Type B pancreatic cell (in vitro differentiated cells): Measurements from ENCODE around the gene PIP5K1C. TPM values are rescaled to one million over a fixed set of nuclear protein-coding genes. Genes with fewer than 3 reads are reported as not detected.

ENCODE experiments used
- DNase-seq: peaks from one replicate; pipeline ENCODE4 v3.0.0; 2021; ENCODE audit warnings: mixed read lengths; ENCODE audit not compliant: unreplicated experiment; ENCODE audit errors: extremely low spot score
- H3K27ac Mint-ChIP-seq: 2 replicates; pipeline ENCODE4 v1.8.0; 2021; ENCODE audit warnings: mild to moderate bottlenecking, mixed read lengths
- H3K27me3 Mint-ChIP-seq: 2 replicates; pipeline ENCODE4 v1.8.0; 2021; ENCODE audit warnings: mixed read lengths
- H3K36me3 Mint-ChIP-seq: 2 replicates; pipeline ENCODE4 v1.8.0; 2021; ENCODE audit warnings: mixed read lengths
- H3K4me1 Mint-ChIP-seq: one replicate; pipeline ENCODE4 v1.8.0; 2021; ENCODE audit warnings: mixed read lengths; ENCODE audit not compliant: unreplicated experiment
- H3K4me3 Mint-ChIP-seq: 2 replicates; pipeline ENCODE4 v1.8.0; 2021; ENCODE audit warnings: mild to moderate bottlenecking, mixed read lengths
- H3K9me3 Mint-ChIP-seq: 2 replicates; pipeline ENCODE4 v1.8.0; 2021; ENCODE audit warnings: mixed read lengths
- total RNA-seq: library from RNA; stranded (reverse); gene quantifications from 2 replicates; pipeline ENCODE4 v1.2.1, GENCODE V29; 2021; ENCODE audit warnings: low replicate concordance
- TF ChIP-seq, protein P1 (sequence below): fragments of 200-600 bp; sonication (generic); conservative IDR thresholded peaks from 2 replicates; pipeline ENCODE4 v1.5.0; 2021; ENCODE audit warnings: antibody characterized with exemption, mild to moderate bottlenecking

The PIP5K1C gene
- total RNA-seq, 1 donor from 2014 or later, result 44.5 TPM

DNA sequence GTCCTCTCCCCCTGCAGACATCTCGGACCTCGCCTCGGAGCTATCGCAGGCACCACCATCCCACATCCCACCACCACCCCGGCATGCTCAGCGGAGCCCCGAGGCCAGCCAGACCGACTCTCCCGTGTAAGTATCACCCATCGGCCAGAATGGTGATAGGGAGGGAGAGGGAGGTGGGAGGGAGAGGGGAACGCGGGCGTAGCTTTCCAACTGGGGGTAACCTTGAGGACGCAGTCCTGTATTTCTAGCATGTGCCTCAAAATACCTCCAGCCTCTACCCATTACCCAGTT, 34.0 kb upstream of the PIP5K1C start:
- Mint-ChIP-seq H3K27me3 (no peaks in the 10 kb centered on the region), H3K9me3 (no peaks in the 10 kb centered on the region), H3K27ac (no peak overlapping the region), H3K4me1 (no peaks in the 10 kb centered on the region), H3K36me3 (no peaks in the 10 kb centered on the region), H3K4me3 (no peak overlapping the region)
- no peak for DNase-seq
- TF ChIP-seq, protein P1, sequence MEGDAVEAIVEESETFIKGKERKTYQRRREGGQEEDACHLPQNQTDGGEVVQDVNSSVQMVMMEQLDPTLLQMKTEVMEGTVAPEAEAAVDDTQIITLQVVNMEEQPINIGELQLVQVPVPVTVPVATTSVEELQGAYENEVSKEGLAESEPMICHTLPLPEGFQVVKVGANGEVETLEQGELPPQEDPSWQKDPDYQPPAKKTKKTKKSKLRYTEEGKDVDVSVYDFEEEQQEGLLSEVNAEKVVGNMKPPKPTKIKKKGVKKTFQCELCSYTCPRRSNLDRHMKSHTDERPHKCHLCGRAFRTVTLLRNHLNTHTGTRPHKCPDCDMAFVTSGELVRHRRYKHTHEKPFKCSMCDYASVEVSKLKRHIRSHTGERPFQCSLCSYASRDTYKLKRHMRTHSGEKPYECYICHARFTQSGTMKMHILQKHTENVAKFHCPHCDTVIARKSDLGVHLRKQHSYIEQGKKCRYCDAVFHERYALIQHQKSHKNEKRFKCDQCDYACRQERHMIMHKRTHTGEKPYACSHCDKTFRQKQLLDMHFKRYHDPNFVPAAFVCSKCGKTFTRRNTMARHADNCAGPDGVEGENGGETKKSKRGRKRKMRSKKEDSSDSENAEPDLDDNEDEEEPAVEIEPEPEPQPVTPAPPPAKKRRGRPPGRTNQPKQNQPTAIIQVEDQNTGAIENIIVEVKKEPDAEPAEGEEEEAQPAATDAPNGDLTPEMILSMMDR, result no peak

DNA sequence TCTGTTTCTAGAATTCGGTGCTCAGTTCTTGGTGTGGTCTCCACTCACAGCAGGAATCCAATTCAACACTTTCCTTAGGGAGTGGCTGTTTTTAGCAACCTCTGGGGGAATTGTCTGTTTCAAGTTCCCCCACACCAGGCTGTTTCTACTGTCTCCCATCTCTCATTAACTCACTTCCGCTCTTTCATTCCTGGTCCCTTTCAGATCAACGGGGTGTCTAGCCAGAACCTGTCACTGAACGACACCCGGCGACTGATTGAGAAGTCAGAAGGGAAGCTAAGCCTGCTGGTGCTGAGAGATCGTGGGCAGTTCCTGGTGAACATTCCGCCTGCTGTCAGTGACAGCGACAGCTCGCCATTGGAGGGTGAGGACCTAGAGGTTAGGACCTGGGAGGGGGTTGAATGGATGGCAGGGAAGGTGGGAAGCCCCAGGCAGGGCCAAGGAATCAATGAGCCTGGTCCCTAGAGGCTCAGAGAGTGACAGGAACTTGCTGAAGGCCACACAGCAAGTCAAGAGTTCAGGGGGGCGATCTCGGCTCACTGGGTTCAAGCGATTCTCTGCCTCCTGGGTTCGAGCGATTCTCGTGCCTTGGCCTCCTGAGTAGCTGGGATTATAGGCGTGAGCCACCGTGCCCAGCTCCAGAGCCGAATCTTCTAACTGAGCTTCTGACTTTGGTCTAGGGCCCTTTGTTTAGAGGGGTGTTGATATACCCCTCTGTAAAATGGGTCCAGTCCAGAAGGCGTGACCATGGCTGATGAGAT, 33.5 kb upstream of the PIP5K1C start:
- DNase-seq, result no peak
- Mint-ChIP-seq H3K4me3 (no peak overlapping the region), H3K27ac (no peak overlapping the region)

DNA sequence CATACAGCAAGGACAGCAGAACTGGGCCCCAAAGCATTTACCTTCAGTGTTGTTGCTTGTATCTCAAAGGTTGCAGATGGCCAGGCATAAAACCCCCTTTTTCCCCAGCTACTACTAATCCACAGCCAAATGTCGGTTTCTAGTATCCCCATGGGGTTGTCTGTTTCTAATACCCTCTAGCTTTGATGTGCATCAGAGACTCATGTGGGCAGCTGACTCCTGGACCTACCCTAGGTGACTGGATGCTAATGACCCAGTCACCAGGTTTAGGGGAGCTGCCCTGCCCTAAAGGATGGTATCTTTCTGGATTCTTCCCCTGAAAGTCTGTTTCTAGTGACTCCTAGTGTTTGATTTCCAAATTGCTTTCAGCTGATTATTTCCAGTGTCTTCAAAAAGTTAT, 31.8 kb upstream of the PIP5K1C start:
- no peak for DNase-seq
- Mint-ChIP-seq H3K4me1 (no peaks in the 10 kb centered on the region), H3K36me3 (no peaks in the 10 kb centered on the region), H3K9me3 (no peaks in the 10 kb centered on the region), H3K27ac (no peak overlapping the region), H3K27me3 (no peaks in the 10 kb centered on the region), H3K4me3 (no peak overlapping the region)
- TF ChIP-seq, protein P1, result no peak

More for the DNA sequence above, 33.5 kb upstream of the PIP5K1C start:
- TF ChIP-seq, protein P1, result no peak
- Mint-ChIP-seq H3K27me3 (no peaks in the 10 kb centered on the region), H3K36me3 (no peaks in the 10 kb centered on the region), H3K9me3 (no peaks in the 10 kb centered on the region), H3K4me1 (no peaks in the 10 kb centered on the region)

DNA sequence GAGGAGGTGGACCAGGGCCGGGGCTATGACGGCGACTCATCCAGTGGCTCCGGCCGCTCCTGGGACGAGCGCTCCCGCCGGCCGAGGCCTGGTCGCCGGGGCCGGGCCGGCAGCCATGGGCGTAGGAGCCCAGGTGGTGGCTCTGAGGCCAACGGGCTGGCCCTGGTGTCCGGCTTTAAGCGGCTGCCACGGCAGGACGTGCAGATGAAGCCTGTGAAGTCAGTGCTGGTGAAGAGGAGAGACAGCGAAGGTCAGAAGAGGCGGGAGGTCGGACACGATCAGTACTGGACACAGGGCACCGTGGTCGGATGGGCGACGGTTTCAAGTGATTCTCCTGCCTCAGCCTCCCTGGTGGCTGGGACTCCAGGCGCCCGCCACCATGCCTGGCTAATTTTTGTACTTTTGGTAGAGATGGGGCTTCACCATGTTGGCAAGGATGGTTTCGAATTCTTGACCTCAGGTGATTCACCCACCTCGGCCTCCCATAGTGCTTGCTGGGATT, 30.2 kb upstream of the PIP5K1C start:
- Mint-ChIP-seq H3K27me3 (no peaks in the 10 kb centered on the region), H3K4me3 (no peak overlapping the region), H3K36me3 (no peaks in the 10 kb centered on the region), H3K4me1 (no peaks in the 10 kb centered on the region), H3K27ac (no peak overlapping the region), H3K9me3 (no peaks in the 10 kb centered on the region)
- TF ChIP-seq, protein P1, result no peak
- DNase-seq, result no peak

DNA sequence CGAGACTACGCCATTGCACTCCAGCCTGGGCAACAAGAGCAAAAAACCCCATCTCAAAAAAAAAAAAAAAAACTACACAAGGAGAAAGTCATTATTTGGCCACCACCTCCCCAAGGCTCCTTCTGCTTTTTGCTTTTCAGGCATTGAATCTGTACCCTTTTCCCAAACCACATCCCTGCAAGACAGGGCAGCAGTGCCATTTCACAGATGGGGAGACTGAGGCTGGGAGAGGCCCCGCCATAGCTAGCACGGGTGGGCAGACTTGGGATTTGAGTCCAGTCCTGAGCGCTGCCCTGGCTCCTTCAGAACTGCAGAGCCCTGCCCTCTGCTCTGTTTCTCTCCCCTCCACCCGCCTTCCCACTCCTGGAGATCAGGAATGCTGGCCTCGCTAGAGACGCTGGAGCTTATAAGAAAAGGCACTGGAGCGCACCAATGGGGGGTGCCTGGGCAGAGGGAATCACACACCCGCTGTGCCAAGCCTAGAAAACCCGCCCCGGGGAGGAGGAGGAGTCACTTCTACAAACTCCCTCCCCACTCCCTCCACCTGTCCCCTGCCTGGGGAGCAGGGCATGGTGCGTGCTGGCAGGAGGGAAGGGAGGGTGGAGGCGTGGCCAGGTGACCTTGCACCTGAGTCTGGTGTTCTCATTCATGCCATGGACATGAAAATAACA, 25.5 kb upstream of the PIP5K1C start:
- Mint-ChIP-seq H3K4me3 (no peak overlapping the region), H3K9me3 (no peaks in the 10 kb centered on the region), H3K4me1 (no peaks in the 10 kb centered on the region), H3K27me3 (peaks cover 21% of the 10 kb centered on the region), H3K27ac (no peak overlapping the region), H3K36me3 (no peaks in the 10 kb centered on the region)
- DNase-seq, result no peak
- TF ChIP-seq, protein P1, result no peak
